SU-DHL-6 (cell line): ENCODE measurements around the gene DACH2.

Experiments used
- H2AFZ ChIP-seq: fragments of 200-600 bp; sonication (generic); 2 replicates; pipeline ENCODE4 v1.6.1; 2014; ENCODE audit warnings: low read depth, mild to moderate bottlenecking, moderate library complexity, mixed read lengths, antibody characterized with exemption, low read length; ENCODE audit not compliant: severe bottlenecking
- H3F3A ChIP-seq: fragments of 200-600 bp; shearing (Covaris generic); 2 replicates; pipeline ENCODE4 v1.6.0; 2016; ENCODE audit warnings: antibody characterized with exemption, mild to moderate bottlenecking; ENCODE audit not compliant: insufficient read depth
- H3K27ac ChIP-seq: fragments of 200-600 bp; sonication (generic); 2 replicates; pipeline ENCODE4 v1.5.1; 2016; ENCODE audit warnings: low read depth, mild to moderate bottlenecking, low read length, moderate library complexity, mixed read lengths
- H3K27me3 ChIP-seq: fragments of 200-600 bp; sonication (generic), shearing (Covaris generic); 2 replicates; pipeline ENCODE4 v1.6.0; 2014; ENCODE audit warnings: mild to moderate bottlenecking, low read length
- H3K36me3 ChIP-seq: fragments of 200-600 bp; sonication (generic); 2 replicates; pipeline ENCODE4 v1.6.1; 2014; ENCODE audit warnings: mild to moderate bottlenecking, low read length, mixed read lengths
- H3K4me2 ChIP-seq: fragments of 300-600, 200-600 bp; shearing (Covaris generic), sonication (generic); 2 replicates; pipeline ENCODE4 v1.6.0; 2014; ENCODE audit warnings: low read length, low read depth, mild to moderate bottlenecking; ENCODE audit not compliant: poor library complexity, severe bottlenecking
- H3K4me3 ChIP-seq: fragments of 200-600 bp; sonication (generic); 2 replicates; pipeline ENCODE4 v1.5.1; 2014; ENCODE audit warnings: antibody characterized with exemption, low read length, mild to moderate bottlenecking, mixed read lengths; ENCODE audit not compliant: insufficient read depth, poor library complexity, severe bottlenecking
- H3K79me2 ChIP-seq: fragments of 200-600 bp; sonication (generic); 2 replicates; pipeline ENCODE4 v1.6.1; 2014; ENCODE audit warnings: mild to moderate bottlenecking, low read length, moderate library complexity; ENCODE audit not compliant: insufficient read depth
- H3K9ac ChIP-seq: fragments of 200-600 bp; sonication (generic); 2 replicates; pipeline ENCODE4 v1.7.0; 2014; ENCODE audit warnings: mild to moderate bottlenecking, low read length
- H3K9me2 ChIP-seq: fragments of 200-600 bp; sonication (generic); replicated peaks from 2 replicates; pipeline ENCODE4 v1.6.1; 2014; ENCODE audit warnings: low read length; ENCODE audit not compliant: insufficient read depth
- H3K9me3 ChIP-seq: fragments of 200-600 bp; sonication (generic); 2 replicates; pipeline ENCODE4 v1.6.1; 2014; ENCODE audit warnings: low read length, mixed read lengths; ENCODE audit not compliant: insufficient read depth
- H4K20me1 ChIP-seq: fragments of 200-600 bp; sonication (generic); 2 replicates; pipeline ENCODE4 v1.6.1; 2014; ENCODE audit warnings: low read depth, mild to moderate bottlenecking, antibody characterized with exemption, low read length, moderate library complexity, mixed read lengths
- EZH2phosphoT487 ChIP-seq: fragments of 200-600 bp; sonication (generic), shearing (Covaris generic); conservative IDR thresholded peaks from 2 replicates; pipeline ENCODE4 v1.6.1; 2018; ENCODE audit warnings: mild to moderate bottlenecking, antibody characterized with exemption, low read length, moderate library complexity, mixed read lengths
- TF ChIP-seq, protein P1 (sequence below): fragments of 200-600 bp; sonication (generic); IDR thresholded peaks from one replicate; pipeline ENCODE4 v1.5.1; 2017; ENCODE audit warnings: antibody characterized with exemption, mild to moderate bottlenecking, low read length, moderate library complexity; ENCODE audit not compliant: insufficient read depth, poor library complexity, severe bottlenecking

Gene DACH2

DNA sequence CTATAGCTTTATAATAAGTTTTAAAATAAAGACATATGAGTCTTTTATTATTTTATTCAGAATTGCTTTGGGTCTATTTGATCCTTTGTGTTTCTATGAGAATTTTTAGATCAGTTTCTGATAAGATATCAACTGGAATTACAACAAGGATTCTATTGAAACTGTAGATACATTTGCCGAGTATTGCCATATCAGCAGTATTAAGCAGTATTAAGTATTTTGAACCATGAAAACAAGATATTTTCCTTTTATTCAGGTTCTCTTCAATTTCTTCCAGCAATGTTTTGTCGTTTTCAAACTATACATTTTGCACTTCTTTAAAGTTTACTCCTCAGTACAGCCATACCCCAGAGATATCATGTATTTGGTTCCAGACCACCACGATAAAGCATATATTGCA, 598.8 kb downstream of the DACH2 start:
- Histone ChIP-seq H3K9me2 (no peaks in the 10 kb centered on the region), H3K4me2 (no peak overlapping the region), H3K27ac (no peak overlapping the region), H3K27me3 (no peaks in the 10 kb centered on the region), H3K79me2 (no peaks in the 10 kb centered on the region), H3K4me3 (no peak overlapping the region), H3K9me3 (no peaks in the 10 kb centered on the region), H4K20me1 (no peaks in the 10 kb centered on the region), H2AFZ (no peak overlapping the region), H3K9ac (no peak overlapping the region), H3F3A (no peaks in the 10 kb centered on the region), H3K36me3 (no peaks in the 10 kb centered on the region)
- TF ChIP-seq, protein P1, sequence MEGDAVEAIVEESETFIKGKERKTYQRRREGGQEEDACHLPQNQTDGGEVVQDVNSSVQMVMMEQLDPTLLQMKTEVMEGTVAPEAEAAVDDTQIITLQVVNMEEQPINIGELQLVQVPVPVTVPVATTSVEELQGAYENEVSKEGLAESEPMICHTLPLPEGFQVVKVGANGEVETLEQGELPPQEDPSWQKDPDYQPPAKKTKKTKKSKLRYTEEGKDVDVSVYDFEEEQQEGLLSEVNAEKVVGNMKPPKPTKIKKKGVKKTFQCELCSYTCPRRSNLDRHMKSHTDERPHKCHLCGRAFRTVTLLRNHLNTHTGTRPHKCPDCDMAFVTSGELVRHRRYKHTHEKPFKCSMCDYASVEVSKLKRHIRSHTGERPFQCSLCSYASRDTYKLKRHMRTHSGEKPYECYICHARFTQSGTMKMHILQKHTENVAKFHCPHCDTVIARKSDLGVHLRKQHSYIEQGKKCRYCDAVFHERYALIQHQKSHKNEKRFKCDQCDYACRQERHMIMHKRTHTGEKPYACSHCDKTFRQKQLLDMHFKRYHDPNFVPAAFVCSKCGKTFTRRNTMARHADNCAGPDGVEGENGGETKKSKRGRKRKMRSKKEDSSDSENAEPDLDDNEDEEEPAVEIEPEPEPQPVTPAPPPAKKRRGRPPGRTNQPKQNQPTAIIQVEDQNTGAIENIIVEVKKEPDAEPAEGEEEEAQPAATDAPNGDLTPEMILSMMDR, result no peak
- no peak for TF ChIP-seq EZH2phosphoT487

DNA sequence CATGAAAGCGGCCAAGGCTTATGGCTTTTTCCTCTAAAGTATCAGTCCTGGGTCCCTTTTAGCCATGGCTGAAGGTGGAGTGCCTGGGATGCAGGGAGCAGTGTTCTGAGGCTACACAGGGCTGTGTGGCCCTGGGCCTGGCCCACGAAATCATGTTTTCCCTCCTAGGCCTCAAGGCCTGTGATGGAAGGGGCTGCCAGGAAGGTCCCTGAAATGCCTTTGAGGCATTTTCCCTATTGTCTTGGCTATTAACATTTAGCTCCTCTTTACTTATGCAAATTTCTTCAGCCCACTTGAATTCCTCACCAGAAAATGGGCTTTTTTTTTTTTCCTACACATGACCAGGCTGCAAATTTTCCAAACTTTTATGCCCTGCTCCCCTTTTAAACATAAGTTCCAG, 657.0 kb downstream of the DACH2 start:
- Histone ChIP-seq H3K27ac (no peak overlapping the region), H3K9ac (no peak overlapping the region), H3K9me2 (no peaks in the 10 kb centered on the region)

DNA sequence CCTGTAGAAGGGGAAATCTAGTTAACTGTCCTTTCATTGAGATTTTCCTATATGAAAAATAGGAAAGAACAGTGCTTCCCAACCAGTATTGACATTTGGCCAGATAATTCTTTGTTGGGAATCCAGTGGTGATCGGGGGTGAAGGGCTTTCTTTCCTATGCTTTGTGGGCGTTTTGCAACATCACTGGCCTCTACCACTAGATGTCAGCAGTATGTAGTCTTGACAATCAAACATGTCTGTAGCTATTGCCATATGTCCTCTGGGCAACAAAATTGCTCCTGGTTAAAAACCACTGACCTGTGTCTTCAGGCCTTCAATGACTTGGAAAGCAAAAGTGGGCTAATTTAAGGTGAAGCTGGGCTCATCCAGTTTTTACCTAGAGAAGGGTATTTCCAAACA, 658.5 kb downstream of the DACH2 start:
- Histone ChIP-seq H3K79me2 (no peaks in the 10 kb centered on the region), H3K4me2 (no peak overlapping the region), H3K36me3 (no peaks in the 10 kb centered on the region), H3K9ac (no peak overlapping the region), H3F3A (no peaks in the 10 kb centered on the region), H3K27me3 (no peaks in the 10 kb centered on the region), H4K20me1 (no peaks in the 10 kb centered on the region), H3K4me3 (no peak overlapping the region), H3K9me3 (no peaks in the 10 kb centered on the region), H3K9me2 (no peaks in the 10 kb centered on the region), H3K27ac (no peak overlapping the region), H2AFZ (no peak overlapping the region)
- TF ChIP-seq EZH2phosphoT487, result no peak
- TF ChIP-seq, protein P1, result no peak

More for the DNA sequence above, 657.0 kb downstream of the DACH2 start:
- no peaks in the 10 kb centered on the region for H3F3A ChIP-seq
- no peak overlapping the region for H2AFZ ChIP-seq
- TF ChIP-seq, protein P1, result no peak
- TF ChIP-seq EZH2phosphoT487, result no peak
- H3K27me3 ChIP-seq, result no peaks in the 10 kb centered on the region
- no peaks in the 10 kb centered on the region for H3K79me2 ChIP-seq
- H3K9me3 ChIP-seq, result no peaks in the 10 kb centered on the region
- H3K36me3 ChIP-seq, result no peaks in the 10 kb centered on the region
- no peak overlapping the region for H3K4me2 ChIP-seq
- no peaks in the 10 kb centered on the region for H4K20me1 ChIP-seq
- H3K4me3 ChIP-seq, result no peak overlapping the region
